HG03378 (cell line): ENCODE data around the gene USP24.
"Not testable (repeated sequence)": the region's sequence is repeated elsewhere in the genome, so short reads cannot be mapped to it uniquely, and the experiment has no call there.

Experiments
- ATAC-seq: cut with Tn5 transposase; IDR thresholded peaks from one replicate; pipeline ENCODE4 v1.9.1; 2021; ENCODE audit warnings: mild to moderate bottlenecking, moderate library complexity; ENCODE audit not compliant: unreplicated experiment

The USP24 gene

GRCh38 chr1:55040083-55040932 lies 174.9 kb downstream of the USP24 start:
- ATAC-seq: no peak

- ATAC-seq: no peak
Observed at GRCh38 chr1:55039342-55040082, 175.7 kb downstream of the USP24 start, which contains the start of gene PCSK9. Gene PCSK9 (plus strand): TSS chr1:55039548. CDS start chr1:55039838, 290 bp downstream.

GRCh38 chr1:55038974-55039341 lies 176.2 kb downstream of the USP24 start:
- ATAC-seq: no peak

GRCh38 chr1:55038552-55038838 lies 176.7 kb downstream of the USP24 start:
- ATAC-seq: no peak

- no peak for ATAC-seq
Observed at GRCh38 chr1:55037733-55038551, 177.2 kb downstream of the USP24 start.

GRCh38 chr1:55035904-55036303 lies 179.3 kb downstream of the USP24 start:
- no peak for ATAC-seq

- ATAC-seq: no peak
Observed at GRCh38 chr1:55034476-55035133, 180.6 kb downstream of the USP24 start.

- ATAC-seq: no peak
Observed at GRCh38 chr1:55033265-55033614, 181.9 kb downstream of the USP24 start.

GRCh38 chr1:55031098-55031497 lies 184.1 kb downstream of the USP24 start:
- ATAC-seq: not testable (repeated sequence)

GRCh38 chr1:55026682-55027081 lies 188.5 kb downstream of the USP24 start:
- not testable (repeated sequence) for ATAC-seq

- ATAC-seq: not testable (repeated sequence)
Observed at GRCh38 chr1:55024163-55024562, 191.0 kb downstream of the USP24 start.

GRCh38 chr1:55021942-55022546 lies 193.1 kb downstream of the USP24 start:
- peak; percentile 81 for ATAC-seq

GRCh38 chr1:55018395-55018794 lies 196.8 kb downstream of the USP24 start:
- ATAC-seq: no peak
